ENCODE data around the gene PAQR7.

The PAQR7 gene

GRCh38 chr1:25902462-25902861, 27.0 kb upstream of the PAQR7 start:
- DNase-seq: no peak

GRCh38 chr1:25900219-25900618, 24.7 kb upstream of the PAQR7 start:
- no peak for DNase-seq

- no peak for DNase-seq
Observed at GRCh38 chr1:25899792-25900191, 24.3 kb upstream of the PAQR7 start.

- no peak for DNase-seq
Observed at GRCh38 chr1:25898223-25899015, 22.9 kb upstream of the PAQR7 start.

- DNase-seq: no peak
Observed at GRCh38 chr1:25897754-25898153, 22.2 kb upstream of the PAQR7 start.

- no peak for DNase-seq
Observed at GRCh38 chr1:25896266-25896665, 20.8 kb upstream of the PAQR7 start.

GRCh38 chr1:25895365-25895990, 20.0 kb upstream of the PAQR7 start:
- peak; percentile 96 for DNase-seq

- DNase-seq: no peak
Observed at GRCh38 chr1:25893116-25893515, 17.6 kb upstream of the PAQR7 start.

- DNase-seq: no peak
Observed at GRCh38 chr1:25891606-25892005, 16.1 kb upstream of the PAQR7 start.

GRCh38 chr1:25890239-25891034, 14.9 kb upstream of the PAQR7 start:
- DNase-seq: no peak

- no peak for DNase-seq
Observed at GRCh38 chr1:25889470-25889869, 14.0 kb upstream of the PAQR7 start.

GRCh38 chr1:25888426-25888987, 13.0 kb upstream of the PAQR7 start:
- DNase-seq: no peak

- DNase-seq: no peak
Observed at GRCh38 chr1:25885602-25886001, 10.1 kb upstream of the PAQR7 start.

GRCh38 chr1:25881266-25881665, 5.8 kb upstream of the PAQR7 start:
- DNase-seq: no peak

GRCh38 chr1:25880518-25880917, 5.0 kb upstream of the PAQR7 start:
- no peak for DNase-seq

- DNase-seq: no peak
Observed at GRCh38 chr1:25879675-25880074, 4.2 kb upstream of the PAQR7 start.

- no peak for DNase-seq
Observed at GRCh38 chr1:25878690-25879089, 3.2 kb upstream of the PAQR7 start.

GRCh38 chr1:25877155-25877554, 1.6 kb upstream of the PAQR7 start:
- no peak for DNase-seq

GRCh38 chr1:25876693-25877077, 1.2 kb upstream of the PAQR7 start:
- no peak for DNase-seq

- no peak for DNase-seq
Observed at GRCh38 chr1:25875856-25876692, 566 bp upstream of the PAQR7 start.

- no peak for DNase-seq
Observed at GRCh38 chr1:25874635-25875153, 814 bp downstream of the PAQR7 start.

- no peak for DNase-seq
Observed at GRCh38 chr1:25874209-25874608, 1.3 kb downstream of the PAQR7 start.

Data from femur (tissue), 1 donor.